IPS-NIHi7 (cell line): Measurements from ENCODE around the gene DAO.
"Not testable (repeated sequence)": the region's sequence is repeated elsewhere in the genome, so short reads cannot be mapped to it uniquely, and the experiment has no call there.

ENCODE experiments used
- DNase-seq: peaks from one replicate; pipeline ENCODE4 v3.0.0; 2012; ENCODE audit warnings: mixed read lengths; ENCODE audit errors: extremely low spot score

The DAO gene

DNA sequence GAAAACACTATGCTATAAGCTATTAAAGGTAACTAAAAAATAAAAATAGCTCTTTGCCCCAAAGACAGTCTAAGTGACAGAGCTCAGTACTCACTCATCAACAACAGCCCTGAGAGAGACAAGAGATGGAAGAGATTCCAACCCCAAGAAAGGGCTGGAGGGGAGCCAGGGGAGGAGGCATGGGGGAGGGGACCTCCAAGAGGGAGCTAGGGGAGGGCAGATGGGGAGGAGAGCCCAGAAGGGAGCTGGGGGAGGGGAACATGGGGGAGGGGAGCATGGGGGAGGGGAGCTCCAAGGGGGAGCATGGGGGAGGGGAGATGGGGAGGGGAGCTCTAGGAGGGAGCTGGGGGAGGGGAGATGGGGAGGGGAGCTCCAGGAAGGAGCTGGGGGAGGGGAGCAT, 30.2 kb upstream of the DAO start:
- DNase-seq, result no peak

DNA sequence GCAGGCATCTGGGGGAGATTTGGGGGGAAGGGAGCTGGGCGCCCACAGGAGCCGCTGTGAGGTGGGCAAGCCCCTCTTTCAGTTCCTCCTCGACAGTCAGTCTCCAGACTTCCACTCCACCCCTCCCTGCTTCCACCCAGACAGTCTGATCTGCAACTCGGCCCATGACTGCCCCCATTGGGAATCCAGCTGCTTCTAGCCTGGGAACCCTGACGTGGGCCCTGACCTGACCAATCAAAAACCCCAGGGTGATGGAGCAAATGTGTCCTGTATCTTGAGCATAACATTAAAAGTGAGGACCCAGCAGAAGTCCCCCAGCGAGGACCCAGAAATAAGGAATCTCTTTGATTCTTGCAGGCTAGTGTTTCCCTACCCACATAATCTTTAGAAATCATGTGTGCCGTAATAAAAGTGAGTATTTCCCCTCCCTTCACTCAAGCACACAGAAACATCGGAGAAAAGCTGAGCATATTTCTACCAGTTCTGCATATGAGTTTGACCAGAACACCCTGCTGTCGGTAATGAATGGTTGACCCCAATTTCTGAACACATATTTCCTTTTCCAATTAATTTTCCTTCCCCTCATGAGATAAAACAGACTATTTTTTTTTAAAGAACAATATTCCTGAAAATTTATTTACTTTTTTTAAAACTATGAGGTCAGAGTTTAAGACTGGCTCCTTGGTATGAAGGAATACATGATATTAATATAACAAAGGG, 28.9 kb upstream of the DAO start:
- no peak for DNase-seq

DNA sequence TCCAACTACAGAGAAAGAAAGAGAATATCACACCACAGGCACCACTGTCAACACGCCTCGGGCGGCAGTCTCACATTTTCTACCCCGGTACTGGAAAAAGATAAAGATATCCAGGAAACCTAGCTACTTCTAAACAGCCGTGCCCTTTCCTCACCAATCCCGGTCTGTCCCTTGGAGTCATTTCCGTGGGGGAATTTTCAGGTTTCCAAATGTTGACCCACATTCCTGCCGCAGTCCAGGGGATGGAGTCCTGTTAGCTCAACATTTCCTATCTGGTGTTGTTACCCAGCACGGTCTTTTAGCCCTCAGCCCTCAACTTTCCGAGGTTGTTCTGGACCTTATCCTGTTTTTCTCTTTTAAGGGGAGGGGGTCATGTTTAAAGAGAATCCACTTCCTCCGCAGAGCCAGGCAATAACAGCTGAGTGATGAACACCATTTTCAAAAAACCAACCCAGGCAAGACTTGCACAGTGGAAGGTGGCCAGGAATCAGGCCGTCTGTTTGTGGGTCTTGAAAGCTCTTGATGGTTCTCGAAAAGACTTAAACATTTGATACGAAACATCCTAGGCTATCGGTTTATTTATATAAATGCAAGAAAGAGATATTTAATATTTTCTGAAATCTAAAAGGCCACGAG, 27.1 kb upstream of the DAO start:
- no peak for DNase-seq

DNA sequence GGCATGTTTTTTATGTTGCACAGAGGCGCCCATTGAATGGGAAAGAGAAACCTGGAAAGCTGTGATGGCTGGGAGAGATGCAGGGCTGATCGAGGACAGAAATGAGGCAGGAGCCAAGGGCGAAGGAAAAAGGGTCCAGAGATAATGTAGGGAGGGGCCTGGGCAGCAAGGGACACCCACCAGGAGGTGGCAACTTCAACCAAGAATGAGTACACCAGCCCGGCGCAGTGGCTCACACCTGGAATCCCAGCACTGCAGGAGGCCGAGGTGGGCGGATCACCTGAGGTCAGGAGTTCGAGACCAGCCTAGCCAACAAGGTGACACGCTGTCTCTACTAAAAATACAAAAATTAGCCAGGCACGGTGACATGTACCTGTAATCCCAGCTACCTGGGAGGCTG, 26.5 kb upstream of the DAO start:
- no peak for DNase-seq

GRCh38 chr12:108853981-108854446, 25.9 kb upstream of the DAO start:
- DNase-seq, result no peak

- no peak for DNase-seq
Measured at GRCh38 chr12:108854451-108855283, 25.2 kb upstream of the DAO start.

DNA sequence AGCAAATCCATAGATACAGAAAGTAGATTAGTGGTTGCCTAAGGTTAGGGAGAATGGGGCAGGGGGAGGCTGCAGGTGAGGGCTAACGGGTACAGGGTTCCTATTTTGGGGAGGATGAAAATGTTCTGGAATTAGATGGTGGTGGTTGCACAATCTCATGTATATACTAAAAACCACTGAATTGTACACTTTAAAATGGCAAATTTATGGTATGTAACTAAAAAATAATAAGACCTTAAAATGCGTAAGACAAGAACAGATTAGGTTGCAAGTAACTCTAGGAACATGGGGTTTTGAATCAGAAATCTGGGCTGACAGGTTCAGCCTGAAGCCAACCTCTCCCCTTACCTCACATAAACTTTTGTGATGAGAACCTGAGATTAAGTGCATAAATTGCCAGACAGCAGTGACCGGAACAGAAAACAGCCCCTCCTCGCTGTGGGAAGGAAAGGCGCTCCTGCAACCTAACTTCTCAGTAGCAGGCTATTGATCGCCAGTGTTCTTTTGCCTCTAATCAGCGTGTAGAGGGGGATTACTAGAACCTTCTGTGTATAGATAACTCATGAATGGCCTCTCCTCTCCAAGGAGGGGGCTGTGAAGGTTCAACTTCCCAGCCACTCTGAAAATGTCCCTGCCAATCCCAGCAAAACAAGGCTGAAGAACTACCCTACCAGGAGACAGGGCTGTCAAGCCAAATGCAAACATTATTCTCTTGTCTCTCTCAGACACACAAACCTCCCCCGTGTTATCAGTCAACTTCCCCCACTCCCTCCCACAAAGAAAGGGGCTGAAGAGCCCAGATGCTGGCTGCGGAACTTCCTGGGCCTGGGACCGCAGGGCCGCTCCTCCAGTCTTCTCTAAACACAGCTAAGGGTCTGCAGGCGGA, 24.4 kb upstream of the DAO start:
- DNase-seq, result no peak

GRCh38 chr12:108856170-108856427, 23.8 kb upstream of the DAO start:
- no peak for DNase-seq

DNA sequence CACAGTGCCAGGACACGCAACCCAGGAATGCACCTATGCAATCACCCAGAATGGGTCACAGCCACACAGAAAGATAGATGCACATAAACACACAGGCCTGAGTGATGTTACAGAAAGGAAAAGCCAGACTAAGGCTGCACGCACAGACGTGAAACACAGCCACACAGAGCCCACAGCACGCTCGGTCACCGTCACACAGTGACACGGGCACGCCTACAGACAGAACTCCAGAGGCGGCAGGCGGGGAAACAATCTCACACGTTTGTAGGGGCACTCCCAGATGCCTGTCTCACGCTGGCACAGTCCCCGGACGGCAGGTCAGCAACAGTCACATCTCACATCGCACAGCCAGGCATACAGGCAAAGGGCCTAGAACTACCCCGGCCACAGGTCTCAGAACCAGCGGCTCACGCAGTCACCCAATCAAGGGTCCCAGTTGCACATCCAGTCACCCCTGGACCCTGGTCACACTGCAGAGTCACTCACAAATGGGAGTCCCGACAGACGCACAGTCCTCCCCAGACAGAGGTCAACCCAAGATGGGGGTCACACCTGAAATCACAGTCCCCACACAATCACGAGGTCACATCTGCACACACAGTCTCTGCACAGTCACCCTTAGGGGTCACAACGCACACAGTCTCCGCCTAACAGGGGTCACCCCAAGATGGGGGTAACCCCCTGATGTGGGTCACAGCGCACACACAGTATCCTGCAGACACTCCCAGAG, 23.3 kb upstream of the DAO start:
- DNase-seq, result no peak

- no peak for DNase-seq
Measured at GRCh38 chr12:108857158-108857407, 22.8 kb upstream of the DAO start.

DNA sequence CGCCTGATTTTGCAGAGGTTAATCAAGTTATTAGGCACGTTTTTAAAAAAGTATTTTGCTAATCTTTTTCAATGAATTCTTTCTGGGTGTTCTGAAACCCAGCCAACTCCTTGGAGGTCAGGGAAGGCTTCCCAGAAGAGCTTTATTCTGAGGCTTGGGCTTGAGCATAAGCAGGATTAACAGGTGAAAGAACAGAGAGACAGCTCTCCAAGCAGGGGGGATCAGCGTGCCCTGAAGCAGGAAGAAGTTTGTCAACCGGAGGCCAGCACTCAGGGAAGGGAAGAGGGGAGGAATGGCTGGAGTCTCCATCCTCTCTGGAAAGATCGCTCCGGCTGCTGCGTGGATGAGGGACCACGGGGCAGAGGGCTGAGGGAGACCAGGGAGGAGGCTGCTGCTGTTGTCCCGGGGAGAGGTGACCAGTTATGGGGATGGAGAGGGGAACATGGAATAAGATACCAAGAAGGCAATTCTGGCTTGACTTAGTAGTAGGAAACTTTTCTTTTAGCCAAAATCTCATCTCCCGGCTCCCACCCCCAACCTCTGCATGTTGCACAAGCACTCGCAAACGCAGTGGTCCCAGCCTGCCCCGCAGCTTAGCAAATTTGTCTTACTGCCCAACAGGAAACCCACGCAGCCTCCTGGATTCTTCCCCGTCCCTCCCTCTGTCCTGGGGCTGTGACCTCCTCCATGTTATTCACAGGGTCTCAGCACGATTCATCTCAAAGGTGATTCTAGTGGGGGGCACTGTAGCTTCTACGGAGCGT, 21.4 kb upstream of the DAO start:
- no peak for DNase-seq

DNA sequence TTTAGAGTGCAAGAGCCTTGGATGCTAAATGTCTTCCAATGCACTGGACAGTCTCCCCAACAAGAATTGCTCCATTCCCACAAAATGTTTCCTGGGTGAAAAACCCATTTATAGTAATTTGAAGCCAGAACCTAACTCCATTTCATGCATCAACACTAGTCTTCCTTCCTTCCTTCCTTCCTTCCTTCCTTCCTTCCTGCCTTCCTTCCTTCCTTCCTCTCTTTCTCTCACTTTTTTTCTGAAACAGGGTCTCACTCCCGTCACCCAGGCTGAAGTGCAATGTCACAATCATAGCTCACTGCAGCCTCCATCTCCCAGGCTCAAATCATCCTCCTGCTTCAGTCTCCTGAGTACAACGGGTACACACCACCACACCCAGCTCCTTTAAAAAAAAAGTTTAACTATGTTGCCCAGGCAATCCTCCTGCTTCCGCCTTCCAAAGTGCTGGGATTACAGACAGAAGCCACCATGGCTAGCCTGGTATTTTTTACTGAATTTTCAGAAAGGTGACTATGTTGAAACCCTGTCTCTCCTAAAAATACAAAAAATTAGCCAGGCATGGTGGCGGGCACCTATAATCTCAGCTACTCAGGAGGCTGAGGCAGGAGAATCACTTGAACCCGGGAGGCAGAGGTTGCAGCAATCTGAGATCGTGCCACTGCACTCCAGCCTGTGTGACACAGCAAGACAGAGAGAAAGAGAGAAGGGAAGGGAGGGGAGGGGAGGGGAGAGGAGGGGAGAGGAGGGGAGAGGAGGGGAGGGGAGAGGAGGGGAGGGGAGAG, 20.6 kb upstream of the DAO start:
- DNase-seq, result not testable (repeated sequence)

DNA sequence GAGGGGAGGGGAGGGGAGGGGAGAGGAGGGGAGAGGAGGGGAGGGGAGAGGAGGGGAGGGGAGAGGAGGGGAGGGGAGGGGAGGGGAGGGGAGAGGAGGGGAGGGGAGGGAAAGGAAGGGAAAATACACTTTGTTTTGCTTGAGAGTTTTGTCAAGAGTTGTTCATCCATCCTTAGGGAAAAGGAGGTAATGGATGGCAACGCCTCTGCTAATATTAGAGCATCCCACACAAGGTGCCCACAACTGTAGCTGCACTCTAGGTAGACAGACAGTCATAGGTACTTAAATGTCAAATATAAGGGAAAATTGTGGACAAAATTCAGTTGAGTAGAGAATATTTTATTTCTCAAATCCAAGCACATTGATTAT, 20.0 kb upstream of the DAO start:
- no peak for DNase-seq

GRCh38 chr12:108860443-108860842, 19.4 kb upstream of the DAO start:
- DNase-seq, result no peak

GRCh38 chr12:108861878-108862587, 17.9 kb upstream of the DAO start:
- no peak for DNase-seq

- DNase-seq, result no peak
Measured at GRCh38 chr12:108862588-108862959, 17.3 kb upstream of the DAO start.

- DNase-seq, result no peak
Measured at GRCh38 chr12:108865169-108865568, 14.7 kb upstream of the DAO start.

- not testable (repeated sequence) for DNase-seq
Measured at GRCh38 chr12:108866083-108866482, 13.8 kb upstream of the DAO start.

- no peak for DNase-seq
Measured at GRCh38 chr12:108868781-108869180, 11.1 kb upstream of the DAO start.

GRCh38 chr12:108875280-108875679, 4.6 kb upstream of the DAO start:
- no peak for DNase-seq
